Breast epithelium (tissue), 4 donors: ENCODE measurements around the gene FHOD3. TPM values are rescaled to one million over a fixed set of nuclear protein-coding genes. Genes with fewer than 3 reads are reported as not detected.

Experiments used
- DNase-seq, 2 donors: peaks; one replicate each; pipeline ENCODE4 v3.0.0-alpha.2; 2019; ENCODE audit warnings: low spot score in 2 of 2
- H3K27ac ChIP-seq, 2 donors: fragments of 200-600 bp; sonication (generic) in 1 of 2; one replicate each; pipeline ENCODE4 v1.5.1; 2016 to 2019; ENCODE audit warnings: mild to moderate bottlenecking in 1 of 2
- H3K27me3 ChIP-seq, 2 donors: fragments of 200-600 bp; sonication (generic) in 1 of 2; one replicate each; pipeline versions ENCODE4 v1.5.1 to v1.6.0; 2017 to 2019; ENCODE audit warnings: control low read depth in 1 of 2, mild to moderate bottlenecking in 1 of 2
- H3K36me3 ChIP-seq: fragments of 200-600 bp; one replicate; pipeline ENCODE4 v1.5.1; 2019
- H3K4me1 ChIP-seq, 2 donors: fragments of 200-600 bp; sonication (generic); one replicate each; pipeline ENCODE4 v1.5.1; 2016 to 2019; ENCODE audit warnings: control low read depth in 1 of 2
- H3K4me3 ChIP-seq, 3 donors: fragments of 200-600 bp; sonication (generic); 1 replicate in 2 of 3; 2 replicates in 1 of 3; pipeline ENCODE4 v1.5.1; 2016 to 2019; ENCODE audit warnings: mild to moderate bottlenecking in 3 of 3, moderate library complexity in 2 of 3
- H3K9me3 ChIP-seq, 2 donors: fragments of 200-600 bp; sonication (generic) in 1 of 2; one replicate each; pipeline ENCODE4 v1.5.1; 2016 to 2019; ENCODE audit warnings: control low read depth in 1 of 2
- CTCF ChIP-seq, 3 donors: fragments of 450-650 bp; IDR thresholded peaks; one replicate each; pipeline ENCODE4 v1.5.1; 2016 to 2017; ENCODE audit warnings: antibody characterized with exemption in 3 of 3, mild to moderate bottlenecking in 3 of 3, moderate library complexity in 3 of 3
- POLR2A ChIP-seq: fragments of 450-650 bp; IDR thresholded peaks from one replicate; pipeline ENCODE4 v1.6.1; 2016; ENCODE audit warnings: antibody characterized with exemption, mild to moderate bottlenecking, moderate library complexity
- POLR2AphosphoS5 ChIP-seq, 3 donors: sonication (generic); formaldehyde crosslinking; IDR thresholded peaks; one replicate each; pipeline ENCODE4 v1.6.1; 2017; ENCODE audit warnings: antibody characterized with exemption in 3 of 3
- intact Hi-C: fragments of 100-400 bp; cut with DNase I; formaldehyde crosslinking; loops from one replicate; pipeline ENCODE4 v1.15.1; 2023; ENCODE audit warnings: low total_unique reads
- total RNA-seq, 3 donors: library from RNA; depleted of rRNA; stranded (reverse); fragments of >200 nt; gene quantifications; one replicate each; pipeline ENCODE4 v1.1.0, GENCODE V29; 2016

FHOD3 gene
- total RNA-seq, 3 donors from 2014 or later, result 1.9 to 13.1 (median 13.0) TPM

- Histone ChIP-seq H3K9me3 (no peaks in the 10 kb centered on the region), H3K27ac (no peak overlapping the region), H3K27me3 (no peaks in the 10 kb centered on the region), H3K4me1 (no peaks in the 10 kb centered on the region), H3K36me3 (no peaks in the 10 kb centered on the region), H3K4me3 (no peak overlapping the region)
- intact Hi-C loops, result no loop called here
- no peak for DNase-seq
- TF ChIP-seq CTCF (IDR thresholded peaks at IDR 0.05) (no peak), POLR2A (no peak), POLR2AphosphoS5 (IDR thresholded peaks at IDR 0.05) (no peak)
Measured at GRCh38 chr18:36602620-36603019, 305.1 kb downstream of the FHOD3 start.

DNA sequence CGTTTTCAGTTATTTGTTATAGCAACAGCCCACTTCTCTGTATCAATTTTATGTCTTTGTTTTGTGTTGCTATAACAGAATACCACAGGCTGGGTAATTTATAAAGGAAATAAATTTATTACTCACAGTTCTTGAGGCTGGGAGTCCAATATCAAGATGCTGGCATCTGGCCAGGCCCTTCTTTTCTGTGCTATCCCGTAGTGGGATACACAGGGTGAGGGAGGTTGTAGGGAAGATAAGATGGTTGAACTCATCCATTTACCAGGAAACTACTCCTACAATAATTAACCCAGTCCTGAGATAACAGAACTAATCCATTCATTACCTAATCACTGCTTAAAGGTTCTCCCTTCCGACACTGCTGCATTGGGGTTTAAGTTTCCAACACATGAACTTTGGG lies 310.6 kb downstream of the FHOD3 start:
- intact Hi-C loops, result no loop called here

DNA sequence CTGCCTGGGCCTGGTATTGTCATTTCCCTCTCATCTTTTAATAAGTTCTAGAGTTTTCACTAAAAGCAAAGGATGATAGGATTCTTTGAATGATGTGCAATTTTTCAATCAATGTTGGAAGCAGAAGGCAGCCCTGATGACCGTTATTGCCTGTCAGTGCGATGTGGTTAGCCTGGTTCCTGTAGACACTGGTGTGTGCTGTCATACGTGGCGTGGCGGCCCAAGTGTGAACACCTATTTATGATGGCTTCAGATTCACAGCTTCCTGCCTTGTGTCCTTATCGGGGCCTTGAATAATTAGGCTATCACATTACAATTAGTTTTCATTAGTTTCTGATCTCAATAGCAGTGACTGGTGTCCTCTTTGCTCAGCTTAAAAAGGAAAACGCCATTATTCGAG lies 312.7 kb downstream of the FHOD3 start:
- intact Hi-C loops, result no loop called here
- TF ChIP-seq POLR2A (no peak), POLR2AphosphoS5 (IDR thresholded peaks at IDR 0.05) (no peak), CTCF (IDR thresholded peaks at IDR 0.05) (no peak)

More for the DNA sequence above, 310.6 kb downstream of the FHOD3 start:
- TF ChIP-seq CTCF (IDR thresholded peaks at IDR 0.05) (no peak), POLR2AphosphoS5 (IDR thresholded peaks at IDR 0.05) (no peak), POLR2A (no peak)
- Histone ChIP-seq H3K27ac (no peak overlapping the region), H3K4me1 (no peaks in the 10 kb centered on the region), H3K4me3 (no peak overlapping the region), H3K36me3 (no peaks in the 10 kb centered on the region), H3K9me3 (no peaks in the 10 kb centered on the region), H3K27me3 (no peaks in the 10 kb centered on the region)
- no peak for DNase-seq

GRCh38 chr18:36610661-36611060 lies 313.1 kb downstream of the FHOD3 start:
- no peaks in the 10 kb centered on the region for H3K36me3 ChIP-seq
- intact Hi-C loops, result no loop called here
- H3K27ac ChIP-seq, result no peak overlapping the region
- TF ChIP-seq POLR2A, result no peak
- TF ChIP-seq POLR2AphosphoS5 (IDR thresholded peaks at IDR 0.05), result no peak
- no peak for TF ChIP-seq CTCF (IDR thresholded peaks at IDR 0.05)
- no peaks in the 10 kb centered on the region for H3K27me3 ChIP-seq
- no peaks in the 10 kb centered on the region for H3K4me1 ChIP-seq
- H3K4me3 ChIP-seq, result no peak overlapping the region
- DNase-seq, result no peak
- no peaks in the 10 kb centered on the region for H3K9me3 ChIP-seq

More for the DNA sequence above, 312.7 kb downstream of the FHOD3 start:
- Histone ChIP-seq H3K27ac (no peak overlapping the region), H3K36me3 (no peaks in the 10 kb centered on the region), H3K27me3 (no peaks in the 10 kb centered on the region), H3K4me1 (no peaks in the 10 kb centered on the region), H3K4me3 (no peak overlapping the region), H3K9me3 (no peaks in the 10 kb centered on the region)
- DNase-seq, result no peak

GRCh38 chr18:36613069-36613468 lies 315.6 kb downstream of the FHOD3 start:
- no peaks in the 10 kb centered on the region for H3K4me1 ChIP-seq
- no peak overlapping the region for H3K27ac ChIP-seq
- H3K9me3 ChIP-seq, result no peaks in the 10 kb centered on the region
- TF ChIP-seq POLR2A (no peak), CTCF (IDR thresholded peaks at IDR 0.05) (no peak), POLR2AphosphoS5 (IDR thresholded peaks at IDR 0.05) (no peak)
- H3K4me3 ChIP-seq, result no peak overlapping the region
- no peaks in the 10 kb centered on the region for H3K36me3 ChIP-seq
- no peaks in the 10 kb centered on the region for H3K27me3 ChIP-seq
- intact Hi-C loops, result no loop called here
- no peak for DNase-seq
